Bronchial epithelial cell (primary cell): ENCODE data around the gene NAGPA. TPM values are rescaled to one million over a fixed set of nuclear protein-coding genes. Genes with fewer than 3 reads are reported as not detected.
A peak's percentile ranks its signal among the peaks of the same experiment; 100 is the strongest.

Experiments
- DNase-seq: peaks from one replicate; pipeline ENCODE4 v3.0.0-alpha.2; 2010; ENCODE audit warnings: low read depth
- FAIRE-seq: peaks from 2 replicates; lab custom pipeline; 2011; peaks lifted over from hg19 to GRCh38; lab: Jason Lieb, UNC
- H3K27me3 ChIP-seq: 2 replicates; pipeline ENCODE4 v1.5.1; 2011; ENCODE audit warnings: low read length; ENCODE audit not compliant: control insufficient read depth, insufficient read depth
- H3K36me3 ChIP-seq: 2 replicates; pipeline ENCODE4 v1.5.1; 2011; ENCODE audit warnings: low read length; ENCODE audit not compliant: control insufficient read depth, insufficient read depth
- H3K4me3 ChIP-seq: 2 replicates; pipeline ENCODE4 v1.5.1; 2011; ENCODE audit warnings: mild to moderate bottlenecking, low read depth, low read length, control low read depth
- CTCF ChIP-seq: IDR thresholded peaks from 2 replicates; pipeline ENCODE4 v1.5.1; 2011; ENCODE audit warnings: mild to moderate bottlenecking, moderate library complexity, low read length, control low read depth, inconsistent platforms; ENCODE audit not compliant: insufficient read depth, severe bottlenecking
- total RNA-seq: library from RNA; depleted of rRNA; stranded (reverse); fragments of >200 nt; gene quantifications from 2 replicates; pipeline ENCODE4 v1.2.1, GENCODE V29; 2014

NAGPA gene
- total RNA-seq, 1 donor from 2014 or later: 9.7 TPM

DNA sequence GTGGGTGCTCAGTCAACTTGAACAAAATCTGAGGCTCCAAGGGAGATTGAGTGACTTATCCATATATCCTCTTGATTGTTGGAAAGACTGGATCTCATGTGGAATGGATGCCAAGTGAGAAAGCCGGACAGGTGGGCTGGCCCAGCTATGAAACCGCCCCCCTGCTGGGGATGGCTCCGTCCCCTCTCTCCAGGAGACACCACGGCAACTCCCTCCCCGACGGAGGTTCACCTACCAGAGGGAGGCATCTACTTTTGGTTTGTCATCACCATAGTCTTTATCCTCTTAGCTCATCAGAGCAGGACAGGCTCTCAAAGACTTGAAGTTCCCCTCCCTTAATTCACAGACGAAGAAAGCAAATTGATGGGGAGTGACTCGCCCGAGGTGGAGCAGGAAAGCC is 36.1 kb upstream of the NAGPA start:
- DNase-seq: no peak
- H3K36me3 ChIP-seq: no peaks in the 10 kb centered on the region
- H3K27me3 ChIP-seq: peaks cover 3% of the 10 kb centered on the region
- no peak for TF ChIP-seq CTCF
- H3K4me3 ChIP-seq: no peak overlapping the region
- no peak for FAIRE-seq

- Histone ChIP-seq H3K4me3 (no peak overlapping the region), H3K36me3 (no peaks in the 10 kb centered on the region), H3K27me3 (peaks cover 9% of the 10 kb centered on the region)
- DNase-seq: no peak
- no peak for TF ChIP-seq CTCF
- FAIRE-seq: no peak
Measured at GRCh38 chr16:5069048-5069447, 35.3 kb upstream of the NAGPA start.

DNA sequence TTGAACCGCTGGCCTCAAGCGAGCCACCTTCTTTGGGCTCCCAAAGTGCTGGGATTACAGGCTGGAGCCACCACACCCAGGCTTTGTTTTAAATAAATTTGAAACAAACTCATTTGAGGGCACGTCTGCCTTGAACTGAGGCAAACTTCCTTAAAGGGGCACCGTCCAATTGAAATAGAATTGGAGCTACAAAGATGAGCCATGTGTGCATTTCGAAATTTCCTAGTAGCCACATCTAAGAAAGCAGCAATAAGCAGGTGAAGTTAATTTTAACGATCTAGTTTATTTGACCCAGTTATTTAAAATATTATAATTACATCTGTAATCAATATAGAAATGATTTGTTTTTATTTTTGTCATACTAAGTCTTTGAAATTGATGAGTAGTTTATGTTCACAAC is 32.8 kb upstream of the NAGPA start:
- DNase-seq (no peak), FAIRE-seq (no peak)
- H3K36me3 ChIP-seq: no peaks in the 10 kb centered on the region
- TF ChIP-seq CTCF: no peak
- peaks cover 9% of the 10 kb centered on the region for H3K27me3 ChIP-seq
- no peak overlapping the region for H3K4me3 ChIP-seq

GRCh38 chr16:5065813-5066212 is 32.1 kb upstream of the NAGPA start, which contains the start of gene C16orf89:
TSS of gene C16orf89 (minus strand) at chr16:5065956. CDS start at chr16:5065908, 48 bp downstream.
- peaks cover 9% of the 10 kb centered on the region for H3K27me3 ChIP-seq
- FAIRE-seq (no peak), DNase-seq (no peak)
- H3K36me3 ChIP-seq: no peaks in the 10 kb centered on the region
- no peak within 1 kb of the TSS for H3K4me3 ChIP-seq
- TF ChIP-seq CTCF: no peak

DNA sequence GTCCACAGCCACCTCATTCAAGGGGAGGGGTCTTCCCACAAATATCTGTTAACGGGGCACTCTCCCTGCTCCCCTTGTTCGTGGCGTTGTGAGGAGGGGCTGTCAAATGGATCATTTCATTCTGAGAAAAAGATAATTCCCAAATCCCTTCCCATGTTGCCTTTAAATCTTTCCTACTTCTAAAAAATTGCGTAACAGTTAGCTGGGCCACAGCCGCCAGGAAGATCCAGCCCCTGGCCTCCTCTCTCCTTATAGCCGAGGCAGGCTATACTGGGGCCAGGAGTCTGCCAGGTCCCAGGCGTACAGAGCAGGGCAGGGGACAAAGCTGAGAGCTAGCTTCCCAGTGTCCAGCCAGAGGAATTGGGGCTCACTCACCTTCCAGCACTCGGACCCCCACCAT is 31.6 kb upstream of the NAGPA start:
- H3K4me3 ChIP-seq: no peak overlapping the region
- H3K27me3 ChIP-seq: peaks cover 9% of the 10 kb centered on the region
- H3K36me3 ChIP-seq: no peaks in the 10 kb centered on the region
- FAIRE-seq (no peak), DNase-seq (no peak)
- TF ChIP-seq CTCF: no peak

GRCh38 chr16:5064915-5065314 is 31.2 kb upstream of the NAGPA start:
- FAIRE-seq (peak; percentile 68), DNase-seq (peak; percentile 10)
- H3K36me3 ChIP-seq: no peaks in the 10 kb centered on the region
- peaks cover 9% of the 10 kb centered on the region for H3K27me3 ChIP-seq
- no peak overlapping the region for H3K4me3 ChIP-seq
- TF ChIP-seq CTCF: no peak
